ENCODE results near the gene TEAD4. TPM values are rescaled to one million over a fixed set of nuclear protein-coding genes. Genes with fewer than 3 reads are reported as not detected.
"Not testable (repeated sequence)": the region's sequence is repeated elsewhere in the genome, so short reads cannot be mapped to it uniquely, and the experiment has no call there.

The TEAD4 gene
- total and polyA plus RNA-seq, 2 donors (not counting 1 experiment from before 2014, with no cell fraction given), result not detected

DNA sequence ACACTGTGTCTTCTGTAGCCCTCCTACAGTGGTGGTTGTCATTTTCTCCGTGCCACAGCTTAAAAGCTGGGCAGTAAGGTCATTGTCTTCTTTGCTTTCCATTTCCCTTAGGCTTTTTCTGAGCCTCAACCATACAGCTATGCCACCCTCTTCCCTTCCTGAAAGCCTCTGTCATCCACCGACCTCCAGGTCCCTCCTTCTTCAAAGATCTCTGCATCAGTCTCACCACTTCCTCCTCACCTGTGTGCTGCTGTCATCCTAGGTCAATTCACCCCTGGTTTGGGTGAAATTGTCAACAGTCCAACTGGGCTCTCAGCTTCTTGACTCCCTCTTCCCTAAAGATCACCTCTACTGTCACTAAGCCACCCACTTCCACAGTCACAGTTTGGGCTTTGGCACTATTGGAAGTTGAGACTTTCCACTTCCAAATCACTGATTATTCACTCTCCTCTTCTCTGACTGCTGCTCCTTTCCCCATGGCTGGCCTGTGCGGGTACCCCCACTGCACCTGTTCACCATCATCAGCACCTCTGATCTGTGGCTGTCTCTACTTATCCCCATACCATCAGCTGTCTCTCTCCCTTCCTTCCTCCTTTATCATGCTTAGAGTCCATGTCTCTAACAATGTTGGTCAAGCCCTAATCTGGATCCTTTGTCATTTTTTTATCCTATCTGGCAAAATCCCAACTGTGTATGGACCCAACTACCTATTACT is 102.5 kb downstream of the TEAD4 start:
- Histone ChIP-seq H3K4me1 (ENCODE audit: control insufficient read depth in 2 of 2, insufficient read depth in 2 of 2, low read length in 2 of 2) (no peaks in the 10 kb centered on the region), H3K36me3 (replicated peaks in 1 of 2; ENCODE audit: control extremely low read depth in 1 of 2, control insufficient read depth in 1 of 2, extremely low read depth in 1 of 2, insufficient read depth in 2 of 2, low read length in 1 of 2) (no peaks in the 10 kb centered on the region), H3K4me2 (replicated peaks; ENCODE audit: low read depth, low read length, poor library complexity, severe bottlenecking) (no peak overlapping the region), H3K79me2 (ENCODE audit: control insufficient read depth, insufficient read depth, low read length) (no peaks in the 10 kb centered on the region), H4K20me1 (ENCODE audit: control insufficient read depth, insufficient read depth, low read length, poor library complexity, severe bottlenecking) (no peaks in the 10 kb centered on the region), H3K4me3 (ENCODE audit: control extremely low read depth in 1 of 5, extremely low read depth in 1 of 5, insufficient read depth in 1 of 5, low read depth in 2 of 5, low read length in 4 of 5) (no peak overlapping the region), H3K27me3 (replicated peaks in 1 of 4; ENCODE audit: control extremely low read depth in 1 of 4, control insufficient read depth in 3 of 4, insufficient read depth in 4 of 4, low read length in 3 of 4) (peaks cover 0 to 10% (median 1%) of the 10 kb centered on the region in 4 experiments), H2AFZ (ENCODE audit: insufficient read depth, low read depth, low read length, poor library complexity, severe bottlenecking) (no peak overlapping the region), H3K9me3 (ENCODE audit: control extremely low read depth in 1 of 3, control insufficient read depth in 2 of 3, insufficient read depth in 1 of 3, low read length in 2 of 3) (peaks cover 2 to 9% (median 9%) of the 10 kb centered on the region in 3 donors), H3K27ac (ENCODE audit: low read length in 2 of 2) (no peak overlapping the region), H3K9ac (ENCODE audit: low read length) (no peak overlapping the region)
- intact Hi-C loops (cut with micrococcal nuclease), result no loop called here
- POLR2A ChIA-PET, result no interaction called here
- CTCF ChIA-PET, result no interaction called here
- peaks cover 37% of the 10 kb centered on the region for H3K27me3 Mint-ChIP-seq
- no peak overlapping the region for H3K27ac Mint-ChIP-seq
- 52% methylated on average over 3 of the region's 3 CpGs for WGBS (ENCODE audit: insufficient coverage)
- no peaks in the 10 kb centered on the region for H3K4me1 Mint-ChIP-seq
- TF ChIP-seq, protein P1, sequence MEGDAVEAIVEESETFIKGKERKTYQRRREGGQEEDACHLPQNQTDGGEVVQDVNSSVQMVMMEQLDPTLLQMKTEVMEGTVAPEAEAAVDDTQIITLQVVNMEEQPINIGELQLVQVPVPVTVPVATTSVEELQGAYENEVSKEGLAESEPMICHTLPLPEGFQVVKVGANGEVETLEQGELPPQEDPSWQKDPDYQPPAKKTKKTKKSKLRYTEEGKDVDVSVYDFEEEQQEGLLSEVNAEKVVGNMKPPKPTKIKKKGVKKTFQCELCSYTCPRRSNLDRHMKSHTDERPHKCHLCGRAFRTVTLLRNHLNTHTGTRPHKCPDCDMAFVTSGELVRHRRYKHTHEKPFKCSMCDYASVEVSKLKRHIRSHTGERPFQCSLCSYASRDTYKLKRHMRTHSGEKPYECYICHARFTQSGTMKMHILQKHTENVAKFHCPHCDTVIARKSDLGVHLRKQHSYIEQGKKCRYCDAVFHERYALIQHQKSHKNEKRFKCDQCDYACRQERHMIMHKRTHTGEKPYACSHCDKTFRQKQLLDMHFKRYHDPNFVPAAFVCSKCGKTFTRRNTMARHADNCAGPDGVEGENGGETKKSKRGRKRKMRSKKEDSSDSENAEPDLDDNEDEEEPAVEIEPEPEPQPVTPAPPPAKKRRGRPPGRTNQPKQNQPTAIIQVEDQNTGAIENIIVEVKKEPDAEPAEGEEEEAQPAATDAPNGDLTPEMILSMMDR (IDR thresholded peaks at IDR 0.05), result no peak
- TF ChIP-seq EZH2 (IDR thresholded peaks at IDR 0.05; ENCODE audit: borderline replicate concordance, insufficient read depth, low read depth, low read length, poor library complexity, severe bottlenecking), result no peak
- no peak for DNase-seq
- ATAC-seq (ENCODE audit: low read depth), result no peak
- H3K4me3 Mint-ChIP-seq, result no peak overlapping the region
- H3K9me3 Mint-ChIP-seq (ENCODE audit: insufficient read depth), result peaks cover 7% of the 10 kb centered on the region

- Histone ChIP-seq H3K27me3 (replicated peaks in 1 of 4; ENCODE audit: control extremely low read depth in 1 of 4, control insufficient read depth in 3 of 4, insufficient read depth in 4 of 4, low read length in 3 of 4) (peaks cover 0 to 10% (median 2%) of the 10 kb centered on the region in 4 experiments), H3K36me3 (replicated peaks in 1 of 2; ENCODE audit: control extremely low read depth in 1 of 2, control insufficient read depth in 1 of 2, extremely low read depth in 1 of 2, insufficient read depth in 2 of 2, low read length in 1 of 2) (no peaks in the 10 kb centered on the region), H3K9me3 (ENCODE audit: control extremely low read depth in 1 of 3, control insufficient read depth in 2 of 3, insufficient read depth in 1 of 3, low read length in 2 of 3) (peaks cover 2 to 9% (median 9%) of the 10 kb centered on the region in 3 donors), H3K27ac (ENCODE audit: low read length in 2 of 2) (no peak overlapping the region), H3K9ac (ENCODE audit: low read length) (no peak overlapping the region), H4K20me1 (ENCODE audit: control insufficient read depth, insufficient read depth, low read length, poor library complexity, severe bottlenecking) (no peaks in the 10 kb centered on the region), H2AFZ (ENCODE audit: insufficient read depth, low read depth, low read length, poor library complexity, severe bottlenecking) (no peak overlapping the region), H3K4me2 (replicated peaks; ENCODE audit: low read depth, low read length, poor library complexity, severe bottlenecking) (no peak overlapping the region), H3K79me2 (ENCODE audit: control insufficient read depth, insufficient read depth, low read length) (no peaks in the 10 kb centered on the region), H3K4me3 (ENCODE audit: control extremely low read depth in 1 of 5, extremely low read depth in 1 of 5, insufficient read depth in 1 of 5, low read depth in 2 of 5, low read length in 4 of 5) (no peak overlapping the region), H3K4me1 (ENCODE audit: control insufficient read depth in 2 of 2, insufficient read depth in 2 of 2, low read length in 2 of 2) (no peaks in the 10 kb centered on the region)
- H3K9me3 Mint-ChIP-seq (ENCODE audit: insufficient read depth), result peaks cover 7% of the 10 kb centered on the region
- no peak overlapping the region for H3K27ac Mint-ChIP-seq
- intact Hi-C loops (cut with micrococcal nuclease), result no loop called here
- no peak for DNase-seq
- POLR2A ChIA-PET, result no interaction called here
- 75% methylated on average over 1 of the region's 2 CpGs for WGBS (ENCODE audit: insufficient coverage)
- H3K27me3 Mint-ChIP-seq, result peaks cover 40% of the 10 kb centered on the region
- H3K4me1 Mint-ChIP-seq, result no peaks in the 10 kb centered on the region
- CTCF ChIA-PET, result interaction anchor here (0.6 kb wide), 1 partner anchor 11 kb away, joined by 3 read pairs; no protein-coding TSS in a partner anchor
- TF ChIP-seq, protein P1 (IDR thresholded peaks at IDR 0.05), result no peak
- TF ChIP-seq EZH2 (IDR thresholded peaks at IDR 0.05; ENCODE audit: borderline replicate concordance, insufficient read depth, low read depth, low read length, poor library complexity, severe bottlenecking), result no peak
- no peak for ATAC-seq (ENCODE audit: low read depth)
- H3K4me3 Mint-ChIP-seq, result no peak overlapping the region
These were observed 106.1 kb downstream of the TEAD4 start for GRCh38 chr12:3065300-3065699.

DNA sequence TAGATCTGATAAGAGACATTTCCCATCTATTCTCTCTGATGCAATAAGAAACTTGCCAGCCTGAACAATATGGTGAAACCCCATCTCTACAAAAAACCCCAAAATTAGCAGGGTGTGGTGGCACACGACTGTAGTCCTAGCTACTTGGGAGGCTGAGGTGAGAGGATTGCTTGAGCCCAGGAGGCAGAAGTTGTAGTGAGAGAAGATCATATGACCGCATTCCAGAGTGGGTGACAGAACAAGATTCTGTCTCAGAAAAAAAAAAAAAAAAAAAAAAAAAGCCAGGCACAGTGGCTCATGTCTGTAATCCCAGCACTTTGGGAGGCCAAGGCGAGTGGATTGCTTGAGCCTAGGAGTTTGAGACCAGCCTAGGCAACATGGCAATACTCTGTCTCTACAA is 106.6 kb downstream of the TEAD4 start:
- H3K27ac ChIP-seq (ENCODE audit: low read length in 2 of 2); POLR2A ChIA-PET; H4K20me1 ChIP-seq (ENCODE audit: control insufficient read depth, insufficient read depth, low read length, poor library complexity, severe bottlenecking); H3K4me1 Mint-ChIP-seq; H3K9me3 ChIP-seq (ENCODE audit: control extremely low read depth in 1 of 3, control insufficient read depth in 2 of 3, insufficient read depth in 1 of 3, low read length in 2 of 3); H3K9me3 Mint-ChIP-seq (ENCODE audit: insufficient read depth); H3K27ac Mint-ChIP-seq; H3K4me1 ChIP-seq (ENCODE audit: control insufficient read depth in 2 of 2, insufficient read depth in 2 of 2, low read length in 2 of 2); H3K79me2 ChIP-seq (ENCODE audit: control insufficient read depth, insufficient read depth, low read length); intact Hi-C loops (cut with micrococcal nuclease); H3K4me3 Mint-ChIP-seq; H3K27me3 ChIP-seq (replicated peaks in 1 of 4; ENCODE audit: control extremely low read depth in 1 of 4, control insufficient read depth in 3 of 4, insufficient read depth in 4 of 4, low read length in 3 of 4); DNase-seq; H3K4me3 ChIP-seq (ENCODE audit: control extremely low read depth in 1 of 5, extremely low read depth in 1 of 5, insufficient read depth in 1 of 5, low read depth in 2 of 5, low read length in 4 of 5); H3K36me3 ChIP-seq (replicated peaks in 1 of 2; ENCODE audit: control extremely low read depth in 1 of 2, control insufficient read depth in 1 of 2, extremely low read depth in 1 of 2, insufficient read depth in 2 of 2, low read length in 1 of 2); H3K4me2 ChIP-seq (replicated peaks; ENCODE audit: low read depth, low read length, poor library complexity, severe bottlenecking); ATAC-seq (ENCODE audit: low read depth); H2AFZ ChIP-seq (ENCODE audit: insufficient read depth, low read depth, low read length, poor library complexity, severe bottlenecking); H3K9ac ChIP-seq (ENCODE audit: low read length): not testable (repeated sequence)
- H3K27me3 Mint-ChIP-seq, result peaks cover 37% of the 10 kb centered on the region
- no CpG with 5 or more reads among the region's 3 CpGs for WGBS (ENCODE audit: insufficient coverage)
- CTCF ChIA-PET, result interaction anchor here (0.6 kb wide), 1 partner anchor 10 kb away, joined by 3 read pairs; no protein-coding TSS in a partner anchor

All from B cell (primary cell).